HepG2 (cell line): ENCODE data around the gene LRRC42. TPM values are rescaled to one million over a fixed set of nuclear protein-coding genes. Genes with fewer than 3 reads are reported as not detected.

ENCODE experiments used
- CCDC6 ChIP-seq: sonication (generic); formaldehyde crosslinking; IDR thresholded peaks from 2 replicates; pipeline ENCODE4 v1.8.1; 2022; ENCODE audit warnings: mild to moderate bottlenecking, missing genetic modification reagents, moderate library complexity
- KDM5A ChIP-seq: fragments of 200-600 bp; sonication (generic); IDR thresholded peaks from 2 replicates; pipeline ENCODE4 v1.7.0; 2018; ENCODE audit warnings: antibody characterized with exemption, mild to moderate bottlenecking, low read length, borderline replicate concordance
- MAF1 ChIP-seq: sonication (generic); formaldehyde crosslinking; IDR thresholded peaks from 2 replicates; pipeline ENCODE4 v1.5.0; 2020; ENCODE audit warnings: missing genetic modification reagents, borderline replicate concordance
- MAZ ChIP-seq, 2 experiments: sonication (generic) in 1 of 2; formaldehyde crosslinking in 1 of 2; IDR thresholded peaks; 2 replicates each; pipeline versions ENCODE4 v1.5.0 to v1.6.1; 2012 to 2020; ENCODE audit warnings: low read depth in 2 of 2, mild to moderate bottlenecking in 2 of 2, borderline replicate concordance in 1 of 2, improper control_type of control experiment in 1 of 2, low read length in 1 of 2, missing genetic modification reagents in 1 of 2, moderate library complexity in 1 of 2
- NR2F6 ChIP-seq, 2 experiments: IDR thresholded peaks; 2 replicates each; pipeline ENCODE4 v1.6.1; 2016; ENCODE audit warnings: antibody characterized with exemption in 1 of 2, mild to moderate bottlenecking in 1 of 2
- PATZ1 ChIP-seq: sonication (generic); formaldehyde crosslinking; IDR thresholded peaks from 2 replicates; pipeline ENCODE4 v1.4.0; 2020; ENCODE audit warnings: missing genetic modification reagents
- PHF21A ChIP-seq: sonication (generic); formaldehyde crosslinking; IDR thresholded peaks from 2 replicates; pipeline ENCODE4 v1.5.0; 2020; ENCODE audit warnings: mild to moderate bottlenecking, missing genetic modification reagents
- TFDP1 ChIP-seq: IDR thresholded peaks from 2 replicates; pipeline ENCODE4 v1.6.1; 2016; ENCODE audit warnings: missing compliant biosample characterization, missing genetic modification reagents, borderline replicate concordance
- ZC3H4 ChIP-seq: sonication (generic); formaldehyde crosslinking; IDR thresholded peaks from 2 replicates; pipeline ENCODE4 v1.4.0; 2020; ENCODE audit warnings: missing genetic modification reagents, borderline replicate concordance
- ZNF143 ChIP-seq: sonication (generic); formaldehyde crosslinking; IDR thresholded peaks from 2 replicates; pipeline ENCODE4 v1.4.0; 2020; ENCODE audit warnings: missing genetic modification reagents
- ZNF331 ChIP-seq: sonication (generic); formaldehyde crosslinking; IDR thresholded peaks from 2 replicates; pipeline ENCODE4 v1.4.0; 2020; ENCODE audit warnings: missing genetic modification reagents
- ZNF441 ChIP-seq: sonication (generic); formaldehyde crosslinking; IDR thresholded peaks from 2 replicates; pipeline ENCODE4 v1.7.0; 2021; ENCODE audit warnings: missing genetic modification reagents, borderline replicate concordance
- ZNF7 ChIP-seq: IDR thresholded peaks from 2 replicates; pipeline ENCODE4 v1.6.1; 2016; ENCODE audit warnings: missing biosample characterization, missing genetic modification reagents
- ZNF704 ChIP-seq: sonication (generic); formaldehyde crosslinking; IDR thresholded peaks from 2 replicates; pipeline ENCODE4 v1.8.1; 2023; ENCODE audit warnings: mild to moderate bottlenecking, inconsistent platforms, moderate library complexity, missing genetic modification reagents, borderline replicate concordance
- ZNF749 ChIP-seq: sonication (generic); formaldehyde crosslinking; IDR thresholded peaks from 2 replicates; pipeline ENCODE4 v1.8.0; 2022; ENCODE audit warnings: mild to moderate bottlenecking, missing genetic modification reagents, moderate library complexity, borderline replicate concordance
- polyA plus RNA-seq, 8 experiments: library from polyadenylated mRNA; depleted of rRNA in 3 of 8; stranded (reverse) in 7 of 8; unstranded in 1 of 8; fragments of >200 nt; fragmentation: Illumina TruSeq in 4 of 8; extraction: Trizol in 4 of 8; gene quantifications; 2 replicates each; pipeline versions ENCODE4 v1.2.1 to v1.2.3, GENCODE V29; 2011 to 2016; ENCODE audit warnings: low read depth in 4 of 8, missing spikeins in 1 of 8, mixed read lengths in 1 of 8; ENCODE audit not compliant: insufficient read depth in 1 of 8
- total RNA-seq, 5 experiments: library from RNA; depleted of rRNA; stranded (reverse); fragments of >200 nt; fragmentation: Illumina TruSeq; extraction: Trizol; gene quantifications; 2 replicates each; pipeline ENCODE4 v1.2.3, GENCODE V29; 2016; ENCODE audit warnings: low read depth in 1 of 5
- TF ChIP-seq, protein P1 (sequence below), 2 experiments: sonication (generic) in 1 of 2; formaldehyde crosslinking in 1 of 2; IDR thresholded peaks; 2 replicates each; pipeline versions ENCODE4 v1.4.0 to v1.6.1; 2016 to 2020; ENCODE audit warnings: borderline replicate concordance in 1 of 2, low read depth in 1 of 2, mild to moderate bottlenecking in 1 of 2, missing genetic modification reagents in 1 of 2

The LRRC42 gene
- total and polyA plus RNA-seq, 2 of the 13 experiments (the other 11 are each of a cell fraction or from before 2014, with no cell fraction given): 30.6 to 43.6 TPM

GRCh38 chr1:53945433-53946251 lies 508 bp upstream of the LRRC42 start, which contains the start of gene IFT25 (continued):
- TF ChIP-seq ZNF7 (CRISPR knock-in tag): no peak
- no peak for TF ChIP-seq ZNF441 (CRISPR knock-in tag)
- 0 out of 2 replicates have a peak, but pooled peaks have one; percentile 34 for TF ChIP-seq MAF1 (CRISPR knock-in tag)
- TF ChIP-seq ZNF331: 0 out of 2 replicates have a peak, but pooled peaks have one; percentile 43
- TF ChIP-seq CCDC6 (CRISPR knock-in tag): 0 out of 2 replicates have a peak, but pooled peaks have one; percentile 60
- peak; percentile 57; the same call in 1 of the 2 replicates for TF ChIP-seq MAZ (IDR thresholded peaks at IDR 0.05; ENCODE audit: borderline replicate concordance, low read depth, low read length)
- TF ChIP-seq MAZ (CRISPR knock-in tag; IDR thresholded peaks at IDR 0.05; ENCODE audit: low read depth): no peak
- TF ChIP-seq ZNF704 (CRISPR knock-in tag): peak; percentile 52; the same call in 1 of the 2 replicates
- TF ChIP-seq TFDP1 (CRISPR knock-in tag): peak; percentile 72; the same call in 1 of the 2 replicates
- no peak for TF ChIP-seq NR2F6 (IDR thresholded peaks at IDR 0.05)
- TF ChIP-seq NR2F6 (CRISPR knock-in tag; IDR thresholded peaks at IDR 0.05): peak; percentile 51; the same call in 1 of the 2 replicates
- TF ChIP-seq ZNF143: peak; percentile 20; the same call in 1 of the 2 replicates
- TF ChIP-seq PATZ1 (CRISPR knock-in tag): peak; percentile 33; the same call in 1 of the 2 replicates
- no peak for TF ChIP-seq ZC3H4 (CRISPR knock-in tag)
- TF ChIP-seq ZNF749 (CRISPR knock-in tag): 0 out of 2 replicates have a peak, but pooled peaks have one; percentile 46
- TF ChIP-seq PHF21A (CRISPR knock-in tag): peak; percentile 33; the same call in 1 of the 2 replicates
- TF ChIP-seq KDM5A: peak; percentile 75; the same call in 1 of the 2 replicates
- TF ChIP-seq, protein P1, sequence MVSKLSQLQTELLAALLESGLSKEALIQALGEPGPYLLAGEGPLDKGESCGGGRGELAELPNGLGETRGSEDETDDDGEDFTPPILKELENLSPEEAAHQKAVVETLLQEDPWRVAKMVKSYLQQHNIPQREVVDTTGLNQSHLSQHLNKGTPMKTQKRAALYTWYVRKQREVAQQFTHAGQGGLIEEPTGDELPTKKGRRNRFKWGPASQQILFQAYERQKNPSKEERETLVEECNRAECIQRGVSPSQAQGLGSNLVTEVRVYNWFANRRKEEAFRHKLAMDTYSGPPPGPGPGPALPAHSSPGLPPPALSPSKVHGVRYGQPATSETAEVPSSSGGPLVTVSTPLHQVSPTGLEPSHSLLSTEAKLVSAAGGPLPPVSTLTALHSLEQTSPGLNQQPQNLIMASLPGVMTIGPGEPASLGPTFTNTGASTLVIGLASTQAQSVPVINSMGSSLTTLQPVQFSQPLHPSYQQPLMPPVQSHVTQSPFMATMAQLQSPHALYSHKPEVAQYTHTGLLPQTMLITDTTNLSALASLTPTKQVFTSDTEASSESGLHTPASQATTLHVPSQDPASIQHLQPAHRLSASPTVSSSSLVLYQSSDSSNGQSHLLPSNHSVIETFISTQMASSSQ (IDR thresholded peaks at IDR 0.05; ENCODE audit: low read depth): no peak
- TF ChIP-seq, protein P1 (CRISPR knock-in tag; IDR thresholded peaks at IDR 0.05; ENCODE audit: borderline replicate concordance): peak; percentile 11; the same call in 1 of the 2 replicates
